Sigmoid colon (tissue), 3 donors: ENCODE data around the gene CACNA1A.

Source experiments
- POLR2A ChIP-seq, 2 donors: fragments of 450-650 bp; IDR thresholded peaks; one replicate each; pipeline ENCODE4 v1.6.1; 2016; ENCODE audit warnings: antibody characterized with exemption in 2 of 2, mild to moderate bottlenecking in 2 of 2, moderate library complexity in 2 of 2
- TF ChIP-seq, protein P1 (sequence below), 4 experiments: fragments of 450-650 bp in 3 of 4; fragments of 200-600 bp in 1 of 4; IDR thresholded peaks; one replicate each; pipeline ENCODE4 v1.5.1; 2016 to 2019; ENCODE audit warnings: antibody characterized with exemption in 4 of 4, mild to moderate bottlenecking in 3 of 4, moderate library complexity in 2 of 4

DNA sequence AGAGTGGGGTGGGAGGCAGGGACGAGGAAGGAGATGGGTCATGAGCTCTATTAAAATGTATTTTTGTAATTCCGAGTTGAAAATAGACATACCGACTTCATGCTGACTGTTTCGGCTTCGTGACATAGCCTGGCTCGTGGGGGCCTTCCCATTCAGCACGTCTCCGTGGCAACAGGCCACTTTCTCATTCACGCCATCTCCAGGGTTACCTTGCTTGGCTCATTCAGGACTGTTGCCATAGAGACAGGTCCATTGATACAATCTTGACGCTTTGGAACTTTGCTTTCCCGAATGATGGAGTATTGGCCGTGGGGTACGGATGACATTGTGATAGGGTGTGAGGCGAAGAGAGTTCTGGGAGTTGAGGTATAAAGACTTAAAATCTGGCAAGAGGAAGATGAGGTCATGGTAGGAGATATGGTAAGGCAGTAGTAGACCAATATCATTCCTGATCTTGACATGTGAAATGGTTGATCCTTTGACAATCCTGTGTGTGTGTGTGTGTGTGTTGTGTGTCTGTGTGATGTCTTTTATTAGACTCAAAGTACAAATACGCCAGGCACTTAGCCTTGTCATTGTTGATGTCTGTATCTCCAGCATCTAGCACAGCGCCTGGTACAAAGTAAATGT lies 97.3 kb downstream of the CACNA1A start:
- TF ChIP-seq, protein P1, sequence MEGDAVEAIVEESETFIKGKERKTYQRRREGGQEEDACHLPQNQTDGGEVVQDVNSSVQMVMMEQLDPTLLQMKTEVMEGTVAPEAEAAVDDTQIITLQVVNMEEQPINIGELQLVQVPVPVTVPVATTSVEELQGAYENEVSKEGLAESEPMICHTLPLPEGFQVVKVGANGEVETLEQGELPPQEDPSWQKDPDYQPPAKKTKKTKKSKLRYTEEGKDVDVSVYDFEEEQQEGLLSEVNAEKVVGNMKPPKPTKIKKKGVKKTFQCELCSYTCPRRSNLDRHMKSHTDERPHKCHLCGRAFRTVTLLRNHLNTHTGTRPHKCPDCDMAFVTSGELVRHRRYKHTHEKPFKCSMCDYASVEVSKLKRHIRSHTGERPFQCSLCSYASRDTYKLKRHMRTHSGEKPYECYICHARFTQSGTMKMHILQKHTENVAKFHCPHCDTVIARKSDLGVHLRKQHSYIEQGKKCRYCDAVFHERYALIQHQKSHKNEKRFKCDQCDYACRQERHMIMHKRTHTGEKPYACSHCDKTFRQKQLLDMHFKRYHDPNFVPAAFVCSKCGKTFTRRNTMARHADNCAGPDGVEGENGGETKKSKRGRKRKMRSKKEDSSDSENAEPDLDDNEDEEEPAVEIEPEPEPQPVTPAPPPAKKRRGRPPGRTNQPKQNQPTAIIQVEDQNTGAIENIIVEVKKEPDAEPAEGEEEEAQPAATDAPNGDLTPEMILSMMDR (IDR thresholded peaks at IDR 0.05) = no peak
- no peak for TF ChIP-seq POLR2A (IDR thresholded peaks at IDR 0.05)
